DMS 273 treated with DMSO at 0.1 percent for 48 hours (cell line): Measurements from ENCODE around the gene CPB2.

Experiments
- DNase-seq: peaks from one replicate; lab custom pipeline; 2025; lab: John Stamatoyannopoulos, UW

Gene CPB2

GRCh38 chr13:46050771-46051170 is 54.1 kb downstream of the CPB2 start:
- no peak for DNase-seq

- no peak for DNase-seq
Observed at GRCh38 chr13:46045424-46045823, 59.4 kb downstream of the CPB2 start.

- no peak for DNase-seq
Observed at GRCh38 chr13:46043647-46044046, 61.2 kb downstream of the CPB2 start.

GRCh38 chr13:46041419-46041839 is 63.4 kb downstream of the CPB2 start:
- DNase-seq: no peak

GRCh38 chr13:46040763-46041162 is 64.1 kb downstream of the CPB2 start:
- no peak for DNase-seq

GRCh38 chr13:46039411-46040182 is 65.2 kb downstream of the CPB2 start:
- DNase-seq: no peak

- DNase-seq: no peak
Observed at GRCh38 chr13:46038296-46038695, 66.5 kb downstream of the CPB2 start.

GRCh38 chr13:46035066-46035465 is 69.8 kb downstream of the CPB2 start:
- DNase-seq: no peak

- no peak for DNase-seq
Observed at GRCh38 chr13:46032341-46032740, 72.5 kb downstream of the CPB2 start.

- no peak for DNase-seq
Observed at GRCh38 chr13:46031581-46032263, 73.1 kb downstream of the CPB2 start.

- DNase-seq: no peak
Observed at GRCh38 chr13:46025157-46025556, 79.7 kb downstream of the CPB2 start.

- DNase-seq: no peak
Observed at GRCh38 chr13:46022481-46022880, 82.4 kb downstream of the CPB2 start.

GRCh38 chr13:46016216-46016615 is 88.6 kb downstream of the CPB2 start:
- no peak for DNase-seq

- no peak for DNase-seq
Observed at GRCh38 chr13:46015366-46015765, 89.5 kb downstream of the CPB2 start.

GRCh38 chr13:46012404-46012803 is 92.4 kb downstream of the CPB2 start:
- DNase-seq: no peak

- no peak for DNase-seq
Observed at GRCh38 chr13:46010148-46010547, 94.7 kb downstream of the CPB2 start.

- DNase-seq: no peak
Observed at GRCh38 chr13:46008631-46009030, 96.2 kb downstream of the CPB2 start.

GRCh38 chr13:46006688-46007452 is 98.0 kb downstream of the CPB2 start:
- no peak for DNase-seq

- no peak for DNase-seq
Observed at GRCh38 chr13:46004491-46004890, 100.3 kb downstream of the CPB2 start.
